Chondrocyte (in vitro differentiated cells): ENCODE results near the gene HSD11B2. TPM values are rescaled to one million over a fixed set of nuclear protein-coding genes. Genes with fewer than 3 reads are reported as not detected.

Experiments
- DNase-seq: peaks from one replicate; pipeline ENCODE4 v3.0.0; 2021; ENCODE audit warnings: mixed read lengths, low spot score
- H3K27ac Mint-ChIP-seq: one replicate; pipeline ENCODE4 v1.8.0; 2021; ENCODE audit warnings: mild to moderate bottlenecking, moderate library complexity, mixed read lengths; ENCODE audit not compliant: unreplicated experiment
- H3K27me3 Mint-ChIP-seq: 2 replicates; pipeline ENCODE4 v1.8.0; 2021; ENCODE audit warnings: low read depth, mixed read lengths
- H3K36me3 Mint-ChIP-seq: 2 replicates; pipeline ENCODE4 v1.8.0; 2021; ENCODE audit warnings: low read depth, mixed read lengths
- H3K4me1 Mint-ChIP-seq: 2 replicates; pipeline ENCODE4 v1.8.0; 2021; ENCODE audit warnings: low read depth, mild to moderate bottlenecking, mixed read lengths
- H3K4me3 Mint-ChIP-seq: one replicate; pipeline ENCODE4 v1.8.0; 2021; ENCODE audit warnings: mild to moderate bottlenecking, moderate library complexity, mixed read lengths; ENCODE audit not compliant: unreplicated experiment
- H3K9me3 Mint-ChIP-seq: 2 replicates; pipeline ENCODE4 v1.8.0; 2021; ENCODE audit warnings: low read depth, mixed read lengths
- CTCF ChIP-seq: fragments of 200-600 bp; sonication (generic); IDR thresholded peaks from 2 replicates; pipeline ENCODE4 v1.5.0; 2021; ENCODE audit warnings: antibody characterized with exemption, mild to moderate bottlenecking, moderate library complexity
- total RNA-seq: library from RNA; stranded (reverse); gene quantifications from 3 replicates; pipeline ENCODE4 v1.2.1, GENCODE V29; 2021

Gene HSD11B2
- total RNA-seq, 1 donor from 2014 or later = 0.20 TPM

DNA sequence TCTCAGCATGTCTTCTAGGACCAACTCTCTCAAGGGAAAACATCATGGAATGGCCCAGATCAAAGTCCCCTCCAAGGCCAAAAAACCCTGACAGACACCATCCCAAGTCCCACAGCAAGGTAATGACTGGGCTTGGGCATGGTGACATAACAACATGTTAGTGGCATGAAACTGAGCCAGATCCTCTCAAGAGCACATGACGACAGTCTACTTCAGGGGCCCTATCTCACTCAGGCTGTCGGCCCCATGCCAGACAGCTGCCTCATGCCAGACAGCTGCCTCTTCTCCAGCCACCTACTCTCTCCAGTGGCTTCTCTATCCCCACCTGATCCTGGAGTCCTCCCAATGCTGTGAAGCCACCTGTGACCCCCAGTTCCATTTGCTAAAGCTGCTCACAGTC is 18.4 kb downstream of the HSD11B2 start:
- no peaks in the 10 kb centered on the region for H3K27me3 Mint-ChIP-seq
- H3K36me3 Mint-ChIP-seq = peaks cover 12% of the 10 kb centered on the region
- H3K9me3 Mint-ChIP-seq = no peaks in the 10 kb centered on the region
- H3K4me3 Mint-ChIP-seq = no peak overlapping the region
- no peak for TF ChIP-seq CTCF
- DNase-seq = no peak
- H3K27ac Mint-ChIP-seq = no peak overlapping the region
- H3K4me1 Mint-ChIP-seq = peaks cover 17% of the 10 kb centered on the region

GRCh38 chr16:67449739-67450138 is 18.8 kb downstream of the HSD11B2 start:
- Mint-ChIP-seq H3K4me1 (peaks cover 17% of the 10 kb centered on the region), H3K4me3 (no peak overlapping the region), H3K36me3 (peaks cover 12% of the 10 kb centered on the region), H3K9me3 (no peaks in the 10 kb centered on the region), H3K27me3 (no peaks in the 10 kb centered on the region), H3K27ac (no peak overlapping the region)
- no peak for DNase-seq
- no peak for TF ChIP-seq CTCF

- TF ChIP-seq CTCF = no peak
- H3K4me1 Mint-ChIP-seq = peaks cover 18% of the 10 kb centered on the region
- no peaks in the 10 kb centered on the region for H3K27me3 Mint-ChIP-seq
- no peak overlapping the region for H3K4me3 Mint-ChIP-seq
- no peaks in the 10 kb centered on the region for H3K9me3 Mint-ChIP-seq
- no peak overlapping the region for H3K27ac Mint-ChIP-seq
- peaks cover 12% of the 10 kb centered on the region for H3K36me3 Mint-ChIP-seq
- DNase-seq = no peak
Observed at GRCh38 chr16:67451061-67451703, 20.3 kb downstream of the HSD11B2 start.

- H3K27me3 Mint-ChIP-seq = no peaks in the 10 kb centered on the region
- H3K36me3 Mint-ChIP-seq = peaks cover 12% of the 10 kb centered on the region
- no peak for TF ChIP-seq CTCF
- H3K27ac Mint-ChIP-seq = no peak overlapping the region
- no peak overlapping the region for H3K4me3 Mint-ChIP-seq
- DNase-seq = no peak
- H3K4me1 Mint-ChIP-seq = peaks cover 17% of the 10 kb centered on the region
- no peaks in the 10 kb centered on the region for H3K9me3 Mint-ChIP-seq
Observed at GRCh38 chr16:67451704-67452435, 20.9 kb downstream of the HSD11B2 start.

DNA sequence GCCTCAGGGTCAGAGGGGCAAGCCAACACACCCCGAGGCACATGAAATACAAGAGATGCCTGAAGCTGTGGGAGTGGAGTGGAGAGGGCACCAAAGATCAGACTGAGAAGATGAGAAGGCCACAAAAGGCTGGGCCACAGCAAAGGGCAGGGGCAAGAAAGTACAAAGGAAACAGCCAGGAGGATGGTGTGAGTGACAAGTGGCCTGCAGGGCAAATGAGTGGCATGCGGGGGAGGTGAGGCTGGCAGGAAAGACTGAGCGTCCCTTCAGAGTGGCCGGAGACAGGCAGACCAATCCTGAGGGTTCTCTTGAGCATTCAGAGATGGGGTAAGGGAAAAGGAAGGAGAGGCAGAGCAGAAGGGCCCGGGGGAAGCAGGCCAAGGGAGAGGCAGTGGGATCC is 23.2 kb downstream of the HSD11B2 start:
- Mint-ChIP-seq H3K9me3 (no peaks in the 10 kb centered on the region), H3K36me3 (peaks cover 12% of the 10 kb centered on the region), H3K27me3 (no peaks in the 10 kb centered on the region), H3K4me3 (no peak overlapping the region), H3K4me1 (peaks cover 29% of the 10 kb centered on the region), H3K27ac (no peak overlapping the region)
- DNase-seq = no peak
- TF ChIP-seq CTCF = no peak
